OCI-LY7 (cell line): ENCODE measurements around the gene ZBED4. TPM values are rescaled to one million over a fixed set of nuclear protein-coding genes. Genes with fewer than 3 reads are reported as not detected.

Experiments
- BruUV-seq: library from RNA; stranded (reverse); fragments of 400-500 nt; replicated peaks from 2 replicates; lab custom pipeline; 2021; lab: Mats Ljungman, UMichigan
- CTCF ChIA-PET: fragments of 300-600 bp; sonication (Branson Sonifier 250); formaldehyde crosslinking; loops from one replicate; lab custom pipeline; 2022; ENCODE audit warnings: antibody characterized with exemption; ENCODE audit not compliant: unreplicated experiment; lab: Charles Lee
- POLR2A ChIA-PET: fragments of 300-600 bp; sonication (Branson Sonifier 250); formaldehyde crosslinking; loops from one replicate; lab custom pipeline; 2022; ENCODE audit warnings: antibody characterized with exemption; lab: Charles Lee
- DNase-seq: peaks from one replicate; pipeline ENCODE4 v3.0.0-alpha.2; 2015; ENCODE audit warnings: low spot score
- H2AFZ ChIP-seq: fragments of 200-600 bp; sonication (generic), shearing (Covaris generic); 2 replicates; pipeline ENCODE4 v1.6.1; 2014; ENCODE audit warnings: mild to moderate bottlenecking, antibody characterized with exemption, low read length, moderate library complexity
- H3K27ac ChIP-seq: fragments of 200-600 bp; sonication (generic); 2 replicates; pipeline ENCODE4 v1.5.1; 2014; ENCODE audit warnings: mixed run types, low read depth, mild to moderate bottlenecking, moderate library complexity, low read length, inconsistent platforms; ENCODE audit not compliant: poor library complexity, severe bottlenecking
- H3K36me3 ChIP-seq: fragments of 200-600 bp; sonication (generic); 2 replicates; pipeline ENCODE4 v1.6.1; 2014; ENCODE audit warnings: mild to moderate bottlenecking, antibody characterized with exemption, low read length, moderate library complexity, mixed read lengths; ENCODE audit not compliant: insufficient read depth
- H3K4me1 ChIP-seq: fragments of 200-600 bp; sonication (generic); 2 replicates; pipeline ENCODE4 v1.5.1; 2014; ENCODE audit warnings: mild to moderate bottlenecking, low read length; ENCODE audit not compliant: insufficient read depth, poor library complexity, severe bottlenecking
- H3K4me2 ChIP-seq: fragments of 200-600 bp; sonication (generic); 2 replicates; pipeline ENCODE4 v1.6.1; 2014; ENCODE audit warnings: mild to moderate bottlenecking, low read length
- H3K4me3 ChIP-seq: fragments of 200-600 bp; sonication (generic); 2 replicates; pipeline ENCODE4 v1.5.1; 2014; ENCODE audit warnings: mild to moderate bottlenecking, low read depth, low read length; ENCODE audit not compliant: poor library complexity, severe bottlenecking
- H3K79me2 ChIP-seq: fragments of 200-600 bp; sonication (generic); 2 replicates; pipeline ENCODE4 v1.6.1; 2016; ENCODE audit warnings: low read depth, mild to moderate bottlenecking, low read length, moderate library complexity, mixed read lengths; ENCODE audit not compliant: insufficient read depth
- H3K9me2 ChIP-seq: fragments of 200-600 bp; sonication (generic); 2 replicates; pipeline ENCODE4 v1.6.1; 2016; ENCODE audit warnings: mild to moderate bottlenecking, low read length, mixed read lengths; ENCODE audit not compliant: insufficient read depth
- H3K9me3 ChIP-seq: fragments of 200-600 bp; sonication (generic); 2 replicates; pipeline ENCODE4 v1.6.1; 2014; ENCODE audit warnings: mild to moderate bottlenecking, mixed run types, low read length, mixed read lengths
- H4K20me1 ChIP-seq: fragments of 200-600 bp; sonication (generic); 2 replicates; pipeline ENCODE4 v1.6.1; 2014; ENCODE audit warnings: mild to moderate bottlenecking, antibody characterized with exemption, low read length, moderate library complexity, mixed read lengths; ENCODE audit not compliant: insufficient read depth
- EZH2phosphoT487 ChIP-seq: fragments of 200-600 bp; sonication (generic); IDR thresholded peaks from 2 replicates; pipeline ENCODE4 v1.6.1; 2018; ENCODE audit warnings: low read depth, borderline replicate concordance, mild to moderate bottlenecking, mixed run types, antibody characterized with exemption, low read length, moderate library complexity, mixed read lengths
- intact Hi-C: fragments of 100-400 bp; cut with micrococcal nuclease; formaldehyde crosslinking; loops from one replicate; pipeline ENCODE4 v1.10.0; 2022; ENCODE audit not compliant: unreplicated experiment
- total RNA-seq, 2 experiments: library from RNA; depleted of rRNA in 1 of 2; stranded (reverse); fragments of >200 nt in 1 of 2; shearing (Covaris generic) in 1 of 2; gene quantifications; 2 replicates each; pipeline ENCODE4 v1.2.3, GENCODE V29; 2014 to 2022
- TF ChIP-seq, protein P1 (sequence below): fragments of 200-600 bp; sonication (generic); conservative IDR thresholded peaks from 2 replicates; pipeline ENCODE4 v1.5.1; 2014; ENCODE audit warnings: mild to moderate bottlenecking, antibody characterized with exemption, low read length, moderate library complexity, mixed read lengths

Gene ZBED4
- total RNA-seq, 2 experiments from 2014 or later = 30.4 to 31.6 TPM

- DNase-seq = no peak
- intact Hi-C loops = loop anchor here (5.0 to 10.0 kb wide), 3 partner anchors 170 to 580 kb away; no protein-coding TSS in a partner anchor
- BruUV-seq = no TSS peak
- ChIA-PET POLR2A (no interaction called here), CTCF (no interaction called here)
- Histone ChIP-seq H3K27ac (peak overlapping the region; percentile 92), H4K20me1 (no peaks in the 10 kb centered on the region), H3K79me2 (no peaks in the 10 kb centered on the region), H3K9me2 (no peaks in the 10 kb centered on the region), H3K4me3 (peak overlapping the region; percentile 77), H2AFZ (no peak overlapping the region), H3K4me2 (peak overlapping the region; percentile 84), H3K4me1 (peaks cover 69% of the 10 kb centered on the region), H3K36me3 (no peaks in the 10 kb centered on the region), H3K9me3 (no peaks in the 10 kb centered on the region)
- no peak for TF ChIP-seq EZH2phosphoT487
Measured at GRCh38 chr22:49934160-49934890, 80.7 kb downstream of the ZBED4 start.

- BruUV-seq = no TSS peak
- H3K4me3 ChIP-seq = peak overlapping the region; percentile 77
- peak overlapping the region; percentile 84 for H3K4me2 ChIP-seq
- H3K79me2 ChIP-seq = no peaks in the 10 kb centered on the region
- no peaks in the 10 kb centered on the region for H3K9me2 ChIP-seq
- POLR2A ChIA-PET = interaction anchor here (0.6 kb wide), 1 partner anchor 206 kb away, joined by 4 read pairs; no protein-coding TSS in a partner anchor
- H2AFZ ChIP-seq = no peak overlapping the region
- TF ChIP-seq EZH2phosphoT487 = no peak
- TF ChIP-seq, protein P1, sequence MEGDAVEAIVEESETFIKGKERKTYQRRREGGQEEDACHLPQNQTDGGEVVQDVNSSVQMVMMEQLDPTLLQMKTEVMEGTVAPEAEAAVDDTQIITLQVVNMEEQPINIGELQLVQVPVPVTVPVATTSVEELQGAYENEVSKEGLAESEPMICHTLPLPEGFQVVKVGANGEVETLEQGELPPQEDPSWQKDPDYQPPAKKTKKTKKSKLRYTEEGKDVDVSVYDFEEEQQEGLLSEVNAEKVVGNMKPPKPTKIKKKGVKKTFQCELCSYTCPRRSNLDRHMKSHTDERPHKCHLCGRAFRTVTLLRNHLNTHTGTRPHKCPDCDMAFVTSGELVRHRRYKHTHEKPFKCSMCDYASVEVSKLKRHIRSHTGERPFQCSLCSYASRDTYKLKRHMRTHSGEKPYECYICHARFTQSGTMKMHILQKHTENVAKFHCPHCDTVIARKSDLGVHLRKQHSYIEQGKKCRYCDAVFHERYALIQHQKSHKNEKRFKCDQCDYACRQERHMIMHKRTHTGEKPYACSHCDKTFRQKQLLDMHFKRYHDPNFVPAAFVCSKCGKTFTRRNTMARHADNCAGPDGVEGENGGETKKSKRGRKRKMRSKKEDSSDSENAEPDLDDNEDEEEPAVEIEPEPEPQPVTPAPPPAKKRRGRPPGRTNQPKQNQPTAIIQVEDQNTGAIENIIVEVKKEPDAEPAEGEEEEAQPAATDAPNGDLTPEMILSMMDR = no peak
- intact Hi-C loops = loop anchor here (5.0 to 10.0 kb wide), 3 partner anchors 170 to 580 kb away; no protein-coding TSS in a partner anchor
- no peaks in the 10 kb centered on the region for H3K36me3 ChIP-seq
- no peaks in the 10 kb centered on the region for H4K20me1 ChIP-seq
- peaks cover 64% of the 10 kb centered on the region for H3K4me1 ChIP-seq
- no peaks in the 10 kb centered on the region for H3K9me3 ChIP-seq
- CTCF ChIA-PET = no interaction called here
- DNase-seq = peak; percentile 88
- H3K27ac ChIP-seq = peak overlapping the region; percentile 92
Measured at GRCh38 chr22:49934891-49935557, 81.4 kb downstream of the ZBED4 start.

GRCh38 chr22:49935561-49935960 lies 81.9 kb downstream of the ZBED4 start:
- H3K79me2 ChIP-seq = no peaks in the 10 kb centered on the region
- no peaks in the 10 kb centered on the region for H3K36me3 ChIP-seq
- H4K20me1 ChIP-seq = no peaks in the 10 kb centered on the region
- H3K9me2 ChIP-seq = no peaks in the 10 kb centered on the region
- no peak overlapping the region for H2AFZ ChIP-seq
- no peak for TF ChIP-seq EZH2phosphoT487
- TF ChIP-seq, protein P1 = no peak
- H3K4me1 ChIP-seq = peaks cover 59% of the 10 kb centered on the region
- DNase-seq = peak; percentile 67
- intact Hi-C loops = loop anchor here (10.0 kb wide), 2 partner anchors 169 to 581 kb away; no protein-coding TSS in a partner anchor
- no peak overlapping the region for H3K4me2 ChIP-seq
- peak overlapping the region; percentile 92 for H3K27ac ChIP-seq
- ChIA-PET POLR2A (no interaction called here), CTCF (interaction anchor here (0.5 kb wide), 2 partner anchors 16 to 55 kb away, joined by 5 to 6 read pairs; no protein-coding TSS in a partner anchor)
- no TSS peak for BruUV-seq
- peak overlapping the region; percentile 77 for H3K4me3 ChIP-seq
- H3K9me3 ChIP-seq = no peaks in the 10 kb centered on the region
